Dedifferentiated amniotic fluid mesenchymal stem cell (primary cell): Measurements from ENCODE around the gene TBK1.

Experiments
- DNase-seq: peaks from one replicate; pipeline ENCODE4 v3.0.0-alpha.2; 2016; ENCODE audit errors: extremely low spot score

TBK1 gene

GRCh38 chr12:64451687-64452558 is at the start of gene TBK1:
Gene TBK1 (plus strand): TSS chr12:64452120. CDS start chr12:64455871, 3,751 bp downstream.
- DNase-seq: peak; percentile 79

- no peak for DNase-seq
Observed at GRCh38 chr12:64402181-64402580, 49.7 kb upstream of the TBK1 start.

DNA sequence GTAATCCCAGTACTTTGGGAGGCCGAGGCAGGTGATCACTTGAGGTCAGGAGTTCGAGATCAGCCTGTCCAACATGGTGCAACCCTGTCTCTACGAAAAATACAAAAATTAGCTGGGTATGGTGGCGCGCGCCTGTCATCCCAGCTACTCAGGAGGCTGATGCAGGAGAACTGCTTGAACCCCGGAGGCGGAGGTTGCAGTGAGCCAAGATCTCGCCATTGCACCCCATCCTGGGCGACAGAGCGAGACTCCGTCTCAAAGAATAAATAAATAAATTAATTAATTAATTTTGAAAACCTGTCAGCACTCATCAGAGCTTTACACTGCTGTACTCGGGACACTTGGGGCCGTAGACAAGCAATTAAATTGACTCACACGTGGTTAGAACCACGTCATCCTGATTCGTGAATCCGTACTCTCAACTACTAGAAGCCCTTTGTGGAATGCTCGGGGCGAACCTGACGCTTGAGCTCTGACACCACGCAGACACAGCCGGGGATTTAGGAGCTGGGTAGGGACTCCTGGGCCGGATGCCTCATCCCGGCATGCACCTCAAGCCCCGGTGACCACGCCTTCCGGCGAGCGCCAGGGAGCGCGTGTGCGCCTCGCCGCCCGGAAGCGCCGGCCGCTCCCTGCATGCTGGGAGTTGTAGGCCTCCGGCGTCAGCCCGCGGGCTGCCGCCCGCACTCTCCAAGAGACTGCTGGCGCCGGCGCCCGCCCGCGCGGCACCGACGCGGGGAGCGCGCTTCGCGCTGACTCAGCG is 48.0 kb upstream of the TBK1 start, which contains the start of gene XPOT:
Gene XPOT, plus strand, starts transcription at position 686 of the 763 bp plus-strand sequence. CDS start 5,644 bp downstream, outside the sequence.
- DNase-seq: peak; percentile 92

GRCh38 chr12:64404470-64405256 is 47.3 kb upstream of the TBK1 start:
- peak; percentile 88 for DNase-seq

GRCh38 chr12:64407342-64408223 is 44.3 kb upstream of the TBK1 start:
- no peak for DNase-seq

DNA sequence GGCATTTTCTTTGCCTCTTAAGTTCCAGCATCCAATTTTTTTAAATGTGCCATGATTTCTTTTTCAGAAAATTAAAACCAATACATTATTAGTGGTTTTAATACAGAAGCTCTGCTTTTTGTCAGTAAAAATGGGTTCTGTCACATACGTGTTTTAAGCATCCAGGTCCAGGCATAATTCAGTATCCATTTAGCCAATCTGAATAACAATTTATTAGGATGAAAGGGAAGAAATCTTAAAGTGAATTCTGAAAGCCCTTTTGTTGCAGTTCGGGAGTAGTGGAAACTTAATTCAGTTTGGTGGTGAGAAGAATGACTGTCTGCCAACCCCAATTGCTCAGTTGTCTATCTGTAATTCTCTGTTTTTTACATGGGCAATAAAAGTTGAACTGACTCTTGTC is 40.5 kb upstream of the TBK1 start:
- DNase-seq: no peak

GRCh38 chr12:64412459-64412858 is 39.5 kb upstream of the TBK1 start:
- no peak for DNase-seq

GRCh38 chr12:64413884-64414283 is 38.0 kb upstream of the TBK1 start:
- DNase-seq: no peak

DNA sequence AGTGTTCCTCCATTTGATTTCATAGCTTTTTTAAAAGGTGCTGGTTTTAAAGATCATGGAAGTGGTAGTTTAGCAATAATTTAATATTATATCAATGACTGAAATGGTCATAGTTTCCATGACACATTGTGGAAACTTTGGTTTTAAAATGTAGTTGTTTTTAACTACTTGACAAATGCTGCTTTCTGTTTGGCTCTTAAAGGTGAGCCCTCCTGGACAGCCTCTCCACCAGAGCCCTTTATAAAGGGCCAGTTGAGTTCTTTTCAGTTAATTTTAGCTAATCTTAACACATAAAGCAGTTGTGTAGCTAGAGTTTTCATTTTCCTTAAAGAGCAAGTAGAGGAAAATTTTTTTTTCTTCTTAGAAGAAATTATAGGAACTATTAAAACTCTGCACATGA is 33.7 kb upstream of the TBK1 start:
- DNase-seq: no peak

DNA sequence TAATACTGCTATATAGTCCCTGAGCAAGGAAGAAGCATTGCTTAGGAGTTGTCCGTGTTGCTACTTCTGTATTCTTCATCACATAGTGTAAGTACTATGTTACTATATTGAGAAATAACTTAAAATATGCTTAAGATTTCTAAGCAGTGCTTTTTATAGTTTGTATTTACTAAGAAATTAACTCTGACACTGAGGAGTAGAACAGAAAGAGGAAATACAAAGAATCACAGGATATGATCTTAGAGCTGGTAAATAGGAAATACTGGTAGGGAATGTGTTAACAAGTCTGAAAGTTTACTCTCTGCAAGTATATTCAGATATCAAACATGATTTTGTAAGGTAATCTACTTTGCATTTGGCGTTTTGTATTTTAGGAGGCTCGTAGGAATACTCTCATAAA is 32.2 kb upstream of the TBK1 start:
- no peak for DNase-seq

DNA sequence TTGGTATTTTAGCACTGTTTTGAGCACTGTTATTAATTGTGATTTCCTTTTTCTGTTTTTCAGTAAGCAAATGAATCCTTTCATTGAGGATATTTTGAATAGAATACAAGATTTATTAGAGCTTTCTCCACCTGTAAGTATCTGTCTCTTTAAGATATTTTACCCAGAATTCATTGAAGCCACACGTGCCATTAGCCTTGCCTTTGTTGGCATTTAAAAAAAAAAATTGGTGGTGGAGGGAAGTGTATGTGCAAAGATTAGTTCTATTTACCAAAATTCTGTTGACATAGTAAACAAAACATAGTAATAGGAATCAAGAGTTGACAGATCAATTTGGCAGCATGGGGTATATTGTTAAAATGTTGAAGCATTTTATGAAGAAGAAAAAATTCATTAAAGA is 23.9 kb upstream of the TBK1 start:
- no peak for DNase-seq

DNA sequence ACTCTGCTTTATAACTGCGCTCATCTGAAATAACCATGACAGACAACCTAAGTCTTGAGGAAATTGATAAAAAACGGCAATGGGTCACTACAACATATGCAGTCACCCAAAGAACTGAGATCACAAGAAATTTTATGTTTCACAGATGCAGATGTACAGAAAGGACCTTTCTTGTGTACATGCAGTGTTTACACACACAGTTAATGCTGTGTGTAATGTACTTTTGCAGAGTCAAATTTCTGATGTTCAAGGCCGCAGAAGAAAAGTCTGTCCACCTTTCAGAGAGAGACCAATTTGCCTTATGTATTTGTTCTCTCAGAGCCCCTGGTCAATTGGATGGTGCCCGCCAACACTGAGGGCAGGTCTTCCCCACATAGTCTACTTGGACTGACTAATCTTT is 23.0 kb upstream of the TBK1 start:
- no peak for DNase-seq

DNA sequence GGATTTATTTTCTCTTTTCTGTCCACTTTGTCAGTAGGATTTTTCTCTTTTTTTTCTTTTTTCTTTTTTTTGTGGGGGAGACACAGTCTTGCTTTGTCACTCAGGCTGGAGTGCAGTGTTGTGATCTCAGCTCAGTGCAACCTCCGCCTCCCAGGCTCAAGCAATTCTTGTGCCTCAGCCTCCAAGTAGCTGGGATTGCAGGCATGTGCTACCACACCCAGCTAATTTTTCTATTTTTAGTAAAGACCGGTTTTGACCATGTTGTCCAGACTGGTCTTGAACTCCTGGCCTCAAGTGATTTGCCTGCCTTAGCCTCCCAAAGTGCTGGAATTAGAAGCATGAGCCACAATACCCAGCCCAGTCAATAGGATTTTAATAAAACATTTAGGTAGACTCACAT is 21.0 kb upstream of the TBK1 start:
- no peak for DNase-seq

GRCh38 chr12:64431791-64432190 is 20.1 kb upstream of the TBK1 start:
- DNase-seq: no peak

- DNase-seq: no peak
Observed at GRCh38 chr12:64433915-64434314, 18.0 kb upstream of the TBK1 start.

DNA sequence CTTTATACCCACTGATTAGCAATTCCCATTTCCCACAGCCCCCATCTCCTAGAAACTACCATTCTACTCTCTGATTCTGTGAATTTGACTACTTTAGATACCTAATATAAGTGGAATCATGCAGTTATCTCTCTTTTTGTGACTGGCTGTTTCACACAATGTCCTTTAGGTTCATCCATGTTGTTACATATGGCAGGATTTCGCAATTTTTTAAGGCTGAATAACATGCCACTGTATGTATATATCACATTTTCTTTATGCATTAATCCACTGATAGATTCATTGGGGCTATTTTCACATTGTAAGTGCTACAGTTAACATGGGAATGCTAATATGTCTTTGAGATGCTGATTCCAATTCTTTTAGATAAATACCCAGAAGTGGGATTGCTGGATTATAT is 11.8 kb upstream of the TBK1 start:
- no peak for DNase-seq

- no peak for DNase-seq
Observed at GRCh38 chr12:64445490-64445889, 6.4 kb upstream of the TBK1 start.

DNA sequence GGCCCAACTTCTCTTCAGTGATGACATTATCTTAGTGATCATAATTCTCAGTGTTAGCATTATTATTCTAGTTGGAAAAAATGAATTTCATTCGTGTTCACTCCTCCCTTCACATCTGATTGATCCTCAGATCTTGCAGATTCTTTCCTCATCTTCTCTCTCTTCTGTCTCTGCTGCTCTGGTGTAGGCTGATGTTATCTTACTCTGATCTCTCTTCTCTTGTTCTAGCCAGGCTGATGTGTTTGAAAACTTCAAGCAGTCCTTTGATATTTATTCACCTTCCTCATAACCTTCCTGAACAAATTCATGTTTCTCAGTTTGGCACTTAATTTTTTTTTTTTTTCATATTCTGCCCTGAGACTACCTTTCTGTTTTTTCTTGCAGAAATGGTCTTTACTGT is 5.6 kb upstream of the TBK1 start:
- DNase-seq: no peak

DNA sequence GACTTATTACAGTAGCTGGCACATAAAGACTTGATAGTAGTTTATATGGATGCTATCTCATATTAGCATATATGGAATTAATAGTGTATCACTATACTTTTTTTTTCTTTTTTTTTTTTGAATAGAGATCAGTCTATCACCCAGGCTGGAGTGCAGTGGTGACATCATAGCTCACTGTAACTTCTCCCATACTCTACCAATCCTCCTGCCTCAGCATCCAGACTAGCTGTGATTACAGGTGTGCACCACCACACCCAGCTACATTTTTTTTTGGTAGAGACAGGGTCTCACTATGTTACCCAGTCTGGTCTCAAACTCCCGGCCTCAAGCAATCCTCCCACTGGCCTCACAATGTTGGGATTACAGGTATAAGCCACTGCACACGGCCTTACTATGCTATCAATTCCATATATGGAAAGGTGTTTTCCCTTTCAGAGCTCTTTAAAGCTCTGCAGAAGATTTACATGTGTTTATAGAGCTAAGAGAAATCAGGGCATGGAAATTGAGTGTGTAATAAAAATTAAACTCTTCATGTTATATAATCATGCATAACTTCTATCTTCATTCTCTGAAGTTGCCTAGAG is 1.8 kb upstream of the TBK1 start:
- DNase-seq: no peak

- no peak for DNase-seq
Observed at GRCh38 chr12:64450711-64451486, 1.0 kb upstream of the TBK1 start.
